Measurements from ENCODE around the gene SSTR3.
A peak's percentile ranks its signal among the peaks of the same experiment; 100 is the strongest.

SSTR3 gene

DNA sequence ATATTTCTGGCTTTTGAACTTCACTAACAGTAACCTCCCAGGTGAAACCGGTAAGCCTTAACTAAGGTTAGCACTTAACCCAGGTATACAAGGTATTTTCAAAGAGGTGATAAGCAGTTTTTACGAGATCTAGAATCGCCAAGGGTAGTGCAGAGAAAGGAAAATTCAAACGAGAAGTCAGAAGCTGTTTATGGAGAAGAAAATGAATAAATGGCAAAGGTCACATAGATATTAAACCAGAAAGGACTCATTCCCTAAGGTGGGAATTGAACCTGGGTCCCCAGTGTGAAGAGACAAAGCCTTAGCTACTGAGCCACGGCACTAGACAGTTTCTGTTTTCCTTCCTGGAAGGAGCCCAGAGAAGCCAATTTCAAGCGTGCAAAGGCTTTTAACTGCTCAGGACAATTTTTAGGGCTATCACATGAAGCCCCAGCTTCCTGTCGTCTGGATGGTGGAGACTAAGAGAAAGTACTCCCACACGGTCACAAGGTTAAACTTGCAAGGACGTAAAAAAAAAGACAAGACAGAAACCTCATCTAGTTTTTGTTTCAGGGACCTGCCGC lies 18.6 kb downstream of the SSTR3 start:
- peak; percentile 65 for DNase-seq

GRCh38 chr22:37192741-37193140 lies 19.5 kb downstream of the SSTR3 start:
- DNase-seq = no peak

DNA sequence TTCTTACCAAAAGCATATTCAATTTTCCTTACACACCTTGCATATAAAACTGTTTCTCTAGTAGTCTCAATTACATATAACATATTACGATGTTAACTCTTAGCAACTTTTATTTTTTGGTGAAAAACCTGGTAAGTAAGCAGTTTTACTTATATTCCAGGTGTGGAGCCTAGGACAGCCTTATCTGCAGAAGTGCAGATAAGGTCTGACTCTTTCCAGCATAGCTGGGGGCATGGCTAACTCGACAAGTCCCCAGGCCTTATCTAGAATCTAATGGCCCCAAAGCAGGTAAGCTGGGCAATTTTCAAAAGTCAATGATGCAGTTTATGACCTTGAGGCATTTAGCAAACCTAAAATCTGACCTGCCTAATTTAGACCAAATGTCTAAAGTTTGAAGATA lies 20.1 kb downstream of the SSTR3 start:
- DNase-seq = no peak

GRCh38 chr22:37190262-37190780 lies 22.0 kb downstream of the SSTR3 start:
- DNase-seq = no peak

DNA sequence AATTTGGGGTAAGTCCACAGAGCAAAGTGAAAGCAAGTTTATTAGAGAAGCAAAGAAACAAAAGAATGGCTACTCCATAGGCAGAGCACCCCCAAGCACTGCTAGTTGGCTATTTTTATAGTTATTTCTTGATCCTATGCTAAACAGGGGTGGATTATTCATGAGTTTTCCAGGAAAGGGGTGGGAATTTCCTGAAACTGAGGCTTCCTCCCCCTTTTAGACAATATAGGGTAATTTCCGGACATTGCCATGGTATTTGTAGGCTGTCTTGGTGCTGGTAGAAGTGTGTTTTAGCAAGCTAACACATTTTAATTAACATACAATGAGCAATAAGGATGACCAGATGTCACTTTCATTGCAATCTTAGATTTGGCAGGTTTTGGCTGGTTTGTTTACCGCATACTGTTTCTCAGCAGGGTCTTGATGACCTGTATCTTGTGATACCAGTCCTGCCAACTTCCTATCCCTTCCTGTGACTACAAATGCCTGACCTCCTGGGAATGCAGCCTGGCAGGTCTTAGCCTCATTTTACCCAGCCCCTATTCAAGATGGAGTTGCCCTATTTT lies 23.3 kb downstream of the SSTR3 start:
- DNase-seq = no peak

GRCh38 chr22:37187891-37188761 lies 24.2 kb downstream of the SSTR3 start, which contains the start of gene C1QTNF6:
C1QTNF6 (minus strand) TSS chr22:37188247; CDS start chr22:37188213, 34 bp downstream.
- no peak for DNase-seq

DNA sequence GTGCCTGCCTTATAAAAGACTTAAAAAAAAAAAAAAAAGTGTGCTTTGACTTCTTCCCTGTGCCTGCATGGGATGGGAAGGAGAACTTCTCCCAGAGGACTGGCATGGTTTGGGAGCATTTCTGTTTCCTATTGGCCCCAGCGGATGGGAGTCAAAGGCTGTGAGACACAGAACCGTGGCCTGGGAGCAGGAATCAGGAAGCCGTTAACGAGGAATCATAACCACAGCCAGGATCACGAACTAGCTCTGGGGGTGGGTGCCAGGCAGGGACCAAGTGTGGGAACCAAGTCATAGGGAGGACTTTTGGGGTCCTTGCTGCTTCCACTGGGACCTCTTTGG lies 24.8 kb downstream of the SSTR3 start:
- DNase-seq = no peak

- no peak for DNase-seq
Observed at GRCh38 chr22:37186997-37187522, 25.2 kb downstream of the SSTR3 start.

- DNase-seq = peak; percentile 78
Observed at GRCh38 chr22:37186228-37186996, 25.9 kb downstream of the SSTR3 start.

DNA sequence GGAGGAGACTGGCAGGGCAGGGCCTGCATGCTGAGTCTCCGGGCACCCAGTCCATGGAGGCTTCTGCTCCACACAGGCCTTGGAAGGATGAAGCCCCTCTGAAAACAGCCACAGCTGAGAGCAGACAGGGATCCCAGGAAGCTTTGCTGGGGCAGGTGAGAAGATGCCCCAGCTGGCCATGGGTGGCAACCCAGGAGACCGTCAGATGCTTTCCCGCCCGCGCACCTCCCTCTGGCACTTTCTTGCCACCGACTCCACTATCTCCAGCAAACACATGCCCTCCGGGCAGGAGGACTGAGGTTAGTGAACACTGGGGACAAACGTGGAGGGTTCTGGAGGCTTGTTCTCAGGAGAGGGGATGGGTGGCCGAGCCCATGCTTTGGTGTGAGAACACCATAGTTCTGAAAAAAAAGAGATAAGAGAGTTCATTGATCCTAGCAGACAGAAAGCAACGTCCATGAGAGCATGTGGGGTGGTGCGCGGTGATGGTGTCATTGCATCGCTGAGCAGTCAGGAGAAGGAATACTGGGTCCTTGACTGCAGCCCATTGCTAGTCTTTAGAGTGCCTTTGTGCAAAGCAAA lies 26.5 kb downstream of the SSTR3 start:
- DNase-seq = no peak

DNA sequence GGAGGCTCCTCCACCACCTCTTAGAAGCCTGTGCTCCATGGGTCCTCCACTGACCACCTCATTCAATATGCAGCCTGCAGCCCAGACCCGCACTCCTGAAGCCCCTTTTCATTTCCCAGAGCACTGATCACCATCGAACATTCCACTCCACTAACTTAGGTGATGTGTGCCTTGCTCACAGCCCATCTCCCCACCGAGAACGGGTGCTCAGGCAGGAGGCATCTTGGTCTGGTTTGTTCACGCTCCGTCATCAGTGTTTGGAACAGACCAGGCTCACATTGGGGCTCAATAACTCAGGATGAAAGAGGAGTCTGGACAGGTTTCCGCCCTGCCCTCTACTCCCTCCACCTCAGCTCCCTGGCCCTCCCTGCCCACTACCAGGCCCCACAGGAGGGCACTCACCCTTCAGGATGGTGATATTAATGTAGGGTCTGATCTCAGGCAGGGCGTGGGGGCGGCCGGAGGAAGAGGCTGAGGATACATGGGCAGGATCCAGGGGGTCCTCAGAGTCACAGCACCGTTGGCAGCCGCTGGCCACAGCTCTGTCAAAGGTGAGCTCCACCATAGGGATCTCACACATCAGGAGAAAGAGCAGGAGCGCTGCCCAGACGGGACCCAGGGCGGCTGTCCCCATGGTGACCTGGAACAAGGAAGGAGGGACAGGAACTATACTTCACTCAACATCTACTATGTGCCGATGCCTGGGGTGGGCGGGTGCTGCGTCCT lies 27.3 kb downstream of the SSTR3 start:
- no peak for DNase-seq

- no peak for DNase-seq
Observed at GRCh38 chr22:37184380-37184755, 27.9 kb downstream of the SSTR3 start.

- peak; percentile 48 for DNase-seq
Observed at GRCh38 chr22:37183432-37184379, 28.6 kb downstream of the SSTR3 start.

- DNase-seq = peak; percentile 46
Observed at GRCh38 chr22:37182949-37183245, 29.4 kb downstream of the SSTR3 start.

- DNase-seq = peak; percentile 59
Observed at GRCh38 chr22:37182101-37182948, 30.0 kb downstream of the SSTR3 start.

DNA sequence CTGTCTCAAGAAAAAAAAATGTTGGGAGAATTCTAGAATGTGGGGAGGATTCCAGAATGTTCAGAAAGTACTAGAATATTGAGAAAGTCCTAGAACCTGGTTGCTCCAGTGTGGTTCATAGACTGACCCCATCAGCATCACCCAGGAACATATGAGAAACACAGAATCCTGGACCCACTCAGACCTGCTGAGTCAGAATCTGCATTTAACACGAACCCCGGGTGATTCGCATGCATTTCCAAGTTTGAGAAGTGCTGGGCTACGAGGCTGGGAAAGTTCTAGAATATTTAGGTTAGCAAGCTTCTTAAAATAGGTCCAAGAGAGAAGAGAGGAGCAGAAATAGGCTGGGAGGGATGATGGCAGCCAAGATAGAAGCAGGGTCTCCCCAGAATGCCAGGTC lies 30.6 kb downstream of the SSTR3 start:
- no peak for DNase-seq

- peak; percentile 57 for DNase-seq
Observed at GRCh38 chr22:37180531-37181231, 31.6 kb downstream of the SSTR3 start.

- peak; percentile 53 for DNase-seq
Observed at GRCh38 chr22:37179622-37180420, 32.5 kb downstream of the SSTR3 start.

Data from activated effector memory CD4-positive, alpha-beta T cell treated with anti-CD3 and anti-CD28 coated beads, Interleukin-2, amount 50 U/mL, for 16 hours (primary cell).